Body of pancreas (tissue), 4 donors: ENCODE measurements around the gene TNFSF10. TPM values are rescaled to one million over a fixed set of nuclear protein-coding genes. Genes with fewer than 3 reads are reported as not detected.

Experiments
- ATAC-seq: fragments of 150-250 bp; one replicate; pipeline ENCODE4 v1.9.1; 2016
- DNase-seq, 4 donors: peaks; one replicate each; pipeline ENCODE4 v3.0.0-alpha.2; 2019
- H3K27ac ChIP-seq, 4 donors: fragments of 200-600 bp; sonication (generic); 1 replicate in 3 of 4; 2 replicates in 1 of 4; pipeline versions ENCODE4 v1.5.1 to v1.6.1; 2016 to 2019; ENCODE audit warnings: mild to moderate bottlenecking in 1 of 4, mixed read lengths in 1 of 4, moderate library complexity in 1 of 4
- H3K27me3 ChIP-seq, 2 donors: fragments of 200-600 bp; sonication (generic); one replicate each; pipeline ENCODE4 v1.6.0; 2016; ENCODE audit warnings: mild to moderate bottlenecking in 1 of 2
- H3K36me3 ChIP-seq, 2 donors: fragments of 200-600 bp; sonication (generic); replicated peaks in 1 of 2; 2 replicates each; pipeline ENCODE4 v1.5.1; 2016; ENCODE audit warnings: low read depth in 2 of 2; ENCODE audit not compliant: insufficient read depth in 1 of 2
- H3K4me1 ChIP-seq: fragments of 200-600 bp; sonication (generic); one replicate; pipeline ENCODE4 v1.6.0; 2016
- H3K4me3 ChIP-seq, 2 donors: fragments of 200-600 bp; sonication (generic); 1 replicate in 1 of 2; 2 replicates in 1 of 2; pipeline ENCODE4 v1.5.1; 2016 to 2019
- H3K9me3 ChIP-seq, 3 donors: fragments of 200-600 bp; sonication (generic); 1 replicate in 2 of 3; 2 replicates in 1 of 3; pipeline ENCODE4 v1.5.1; 2016
- CTCF ChIP-seq, 7 experiments: fragments of 450-650 bp in 4 of 7; fragments of 200-600 bp in 3 of 7; sonication (generic) in 3 of 7; IDR thresholded peaks; one replicate each; pipeline ENCODE4 v1.5.1; 2016 to 2019; ENCODE audit warnings: antibody characterized with exemption in 7 of 7
- POLR2A ChIP-seq, 3 donors: fragments of 450-650 bp; IDR thresholded peaks; one replicate each; pipeline ENCODE4 v1.6.1; 2016; ENCODE audit warnings: antibody characterized with exemption in 3 of 3, mild to moderate bottlenecking in 2 of 3
- WGBS, 2 donors: methylation state at CpG; one replicate each; pipeline ENCODE4 v1.1.5; 2017; 5-methylcytosine and 5-hydroxymethylcytosine counted together
- intact Hi-C: fragments of 100-400 bp; cut with DNase I; formaldehyde crosslinking; loops from one replicate; pipeline ENCODE4 v1.15.1; 2023
- total RNA-seq, 2 donors: library from RNA; depleted of rRNA; stranded (reverse); fragments of >200 nt; gene quantifications; one replicate each; pipeline ENCODE4 v1.1.0, GENCODE V29; 2016

Gene TNFSF10
- total RNA-seq, 2 donors from 2014 or later, result 27.5 to 40.9 TPM

GRCh38 chr3:172518929-172519640 is 4.1 kb downstream of the TNFSF10 start:
- intact Hi-C loops, result no loop called here
- Histone ChIP-seq H3K4me3 (no peak overlapping the region), H3K27ac (no peak overlapping the region), H3K27me3 (no peaks in the 10 kb centered on the region), H3K9me3 (no peaks in the 10 kb centered on the region), H3K36me3 (no peaks in the 10 kb centered on the region), H3K4me1 (peaks cover 62% of the 10 kb centered on the region)
- no peak for TF ChIP-seq POLR2A (IDR thresholded peaks at IDR 0.05)
- TF ChIP-seq CTCF (IDR thresholded peaks at IDR 0.05), result no peak
- no peak for DNase-seq
- 80 to 90% methylated on average over 2 of the region's 2 CpGs for WGBS, 2 donors
- no peak for ATAC-seq

GRCh38 chr3:172517859-172518466 is 5.3 kb downstream of the TNFSF10 start:
- peaks cover 0 to 2% of the 10 kb centered on the region in 2 donors for H3K36me3 ChIP-seq
- ATAC-seq (no peak), DNase-seq (no peak)
- peaks cover 55% of the 10 kb centered on the region for H3K4me1 ChIP-seq
- 85 to 89% methylated on average over 8 of the region's 8 CpGs for WGBS, 2 donors
- H3K27ac ChIP-seq, result peak overlapping the region in 1 of 4 donors; percentile 86
- H3K9me3 ChIP-seq, result no peaks in the 10 kb centered on the region
- no peak for TF ChIP-seq CTCF (IDR thresholded peaks at IDR 0.05)
- TF ChIP-seq POLR2A (IDR thresholded peaks at IDR 0.05), result no peak
- no peak overlapping the region for H3K4me3 ChIP-seq
- H3K27me3 ChIP-seq, result no peaks in the 10 kb centered on the region
- intact Hi-C loops, result no loop called here

GRCh38 chr3:172516318-172517214 is 6.7 kb downstream of the TNFSF10 start:
- Histone ChIP-seq H3K36me3 (peaks cover 5% of the 10 kb centered on the region in 2 donors), H3K9me3 (no peaks in the 10 kb centered on the region), H3K4me3 (no peak overlapping the region), H3K27me3 (no peaks in the 10 kb centered on the region), H3K27ac (peak overlapping the region; percentile 51 to 86 (median 76)), H3K4me1 (peaks cover 52% of the 10 kb centered on the region)
- DNase-seq, result peak; percentile 72 to 85 (median 80)
- WGBS, 2 donors, result 14 to 18% methylated on average over 7 of the region's 7 CpGs
- ATAC-seq, result peak; percentile 94
- TF ChIP-seq CTCF (IDR thresholded peaks at IDR 0.05) (no peak), POLR2A (IDR thresholded peaks at IDR 0.05) (peak in 1 of 3 donors; percentile 18)
- intact Hi-C loops, result no loop called here

- TF ChIP-seq CTCF (IDR thresholded peaks at IDR 0.05) (no peak), POLR2A (IDR thresholded peaks at IDR 0.05) (no peak)
- intact Hi-C loops, result no loop called here
- no peak overlapping the region for H3K4me3 ChIP-seq
- no peak for ATAC-seq
- peaks cover 5 to 7% of the 10 kb centered on the region in 2 donors for H3K36me3 ChIP-seq
- peak overlapping the region in 2 of 4 donors; percentile 79 to 86 for H3K27ac ChIP-seq
- no peaks in the 10 kb centered on the region for H3K27me3 ChIP-seq
- 61 to 66% methylated on average over 4 of the region's 4 CpGs for WGBS, 2 donors
- no peaks in the 10 kb centered on the region for H3K9me3 ChIP-seq
- no peak for DNase-seq
- H3K4me1 ChIP-seq, result peaks cover 41% of the 10 kb centered on the region
These were observed 7.9 kb downstream of the TNFSF10 start for GRCh38 chr3:172515130-172515918.
